ENCODE measurements around the gene HSPH1. TPM values are rescaled to one million over a fixed set of nuclear protein-coding genes. Genes with fewer than 3 reads are reported as not detected.
A peak's percentile ranks its signal among the peaks of the same experiment; 100 is the strongest.

The HSPH1 gene
- total RNA-seq, 1 donor from 2014 or later = 114 TPM

DNA sequence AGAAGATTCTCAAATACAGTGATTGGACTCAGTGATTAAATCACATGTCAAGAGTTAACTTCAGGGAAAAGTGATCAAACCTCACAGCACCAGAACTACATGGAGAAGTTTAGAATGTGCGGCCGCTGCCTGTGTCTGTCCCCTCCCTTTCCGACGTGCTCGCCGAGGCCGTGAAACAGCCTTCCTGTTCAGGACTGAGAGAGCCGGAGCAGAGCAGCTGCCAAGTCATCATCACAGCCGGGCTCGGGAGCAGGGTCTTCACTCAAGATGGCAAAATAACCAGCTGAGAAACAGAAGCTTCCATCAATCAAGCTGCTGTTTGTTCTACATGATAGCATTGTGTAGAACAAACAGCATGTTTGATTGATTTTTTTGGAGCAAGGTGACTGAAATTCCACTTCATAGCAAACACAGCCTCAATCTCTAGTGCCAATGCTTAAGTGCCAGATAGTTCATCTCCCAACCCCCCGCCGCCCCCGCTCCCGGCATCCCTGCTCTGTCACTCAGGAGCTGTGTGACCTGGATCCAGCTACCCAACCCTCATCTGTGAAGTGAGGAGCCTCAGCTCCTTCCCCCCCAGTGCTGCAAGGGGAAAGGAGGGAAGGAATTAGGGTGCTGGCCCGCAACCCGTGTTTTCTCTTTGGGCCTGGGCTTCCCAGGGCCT lies 70.6 kb downstream of the HSPH1 start:
- Mint-ChIP-seq H3K27me3 (ENCODE audit: unreplicated experiment) (no peaks in the 10 kb centered on the region), H3K9me3 (ENCODE audit: unreplicated experiment) (peaks cover 4% of the 10 kb centered on the region), H3K4me3 (ENCODE audit: unreplicated experiment) (no peak overlapping the region), H3K36me3 (ENCODE audit: unreplicated experiment) (no peaks in the 10 kb centered on the region), H3K27ac (ENCODE audit: unreplicated experiment) (peak overlapping the region; percentile 55), H3K4me1 (ENCODE audit: low read depth, unreplicated experiment) (peaks cover 15% of the 10 kb centered on the region)
- DNase-seq = no peak
- TF ChIP-seq, protein P1, sequence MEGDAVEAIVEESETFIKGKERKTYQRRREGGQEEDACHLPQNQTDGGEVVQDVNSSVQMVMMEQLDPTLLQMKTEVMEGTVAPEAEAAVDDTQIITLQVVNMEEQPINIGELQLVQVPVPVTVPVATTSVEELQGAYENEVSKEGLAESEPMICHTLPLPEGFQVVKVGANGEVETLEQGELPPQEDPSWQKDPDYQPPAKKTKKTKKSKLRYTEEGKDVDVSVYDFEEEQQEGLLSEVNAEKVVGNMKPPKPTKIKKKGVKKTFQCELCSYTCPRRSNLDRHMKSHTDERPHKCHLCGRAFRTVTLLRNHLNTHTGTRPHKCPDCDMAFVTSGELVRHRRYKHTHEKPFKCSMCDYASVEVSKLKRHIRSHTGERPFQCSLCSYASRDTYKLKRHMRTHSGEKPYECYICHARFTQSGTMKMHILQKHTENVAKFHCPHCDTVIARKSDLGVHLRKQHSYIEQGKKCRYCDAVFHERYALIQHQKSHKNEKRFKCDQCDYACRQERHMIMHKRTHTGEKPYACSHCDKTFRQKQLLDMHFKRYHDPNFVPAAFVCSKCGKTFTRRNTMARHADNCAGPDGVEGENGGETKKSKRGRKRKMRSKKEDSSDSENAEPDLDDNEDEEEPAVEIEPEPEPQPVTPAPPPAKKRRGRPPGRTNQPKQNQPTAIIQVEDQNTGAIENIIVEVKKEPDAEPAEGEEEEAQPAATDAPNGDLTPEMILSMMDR (IDR thresholded peaks at IDR 0.05; ENCODE audit: partially characterized antibody, unreplicated experiment) = no peak

DNA sequence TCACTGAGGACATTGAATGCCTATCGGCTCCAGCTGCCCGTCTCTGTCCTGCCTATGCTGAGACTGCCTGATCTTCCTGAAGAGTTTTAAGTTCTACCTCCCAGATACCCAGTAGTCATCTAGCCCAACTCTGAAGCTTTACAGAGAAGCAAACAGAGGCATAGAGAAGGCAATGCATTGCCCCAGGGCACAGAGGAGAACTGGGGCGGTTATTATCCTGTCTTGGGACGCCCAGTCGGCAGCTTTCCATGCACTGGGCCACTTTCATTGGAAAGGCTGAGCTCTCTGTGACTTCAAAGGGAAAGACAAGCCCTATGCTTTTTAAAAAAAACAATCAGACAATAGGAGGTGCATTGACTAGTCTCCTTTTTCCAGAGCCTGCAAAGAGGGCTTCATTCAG lies 71.6 kb downstream of the HSPH1 start:
- H3K4me1 Mint-ChIP-seq (ENCODE audit: low read depth, unreplicated experiment) = peaks cover 15% of the 10 kb centered on the region
- no peak overlapping the region for H3K4me3 Mint-ChIP-seq (ENCODE audit: unreplicated experiment)
- peak overlapping the region; percentile 6 for H3K27ac Mint-ChIP-seq (ENCODE audit: unreplicated experiment)
- no peaks in the 10 kb centered on the region for H3K36me3 Mint-ChIP-seq (ENCODE audit: unreplicated experiment)
- peaks cover 2% of the 10 kb centered on the region for H3K9me3 Mint-ChIP-seq (ENCODE audit: unreplicated experiment)
- no peaks in the 10 kb centered on the region for H3K27me3 Mint-ChIP-seq (ENCODE audit: unreplicated experiment)
- DNase-seq = no peak
- TF ChIP-seq, protein P1 (IDR thresholded peaks at IDR 0.05; ENCODE audit: partially characterized antibody, unreplicated experiment) = no peak

DNA sequence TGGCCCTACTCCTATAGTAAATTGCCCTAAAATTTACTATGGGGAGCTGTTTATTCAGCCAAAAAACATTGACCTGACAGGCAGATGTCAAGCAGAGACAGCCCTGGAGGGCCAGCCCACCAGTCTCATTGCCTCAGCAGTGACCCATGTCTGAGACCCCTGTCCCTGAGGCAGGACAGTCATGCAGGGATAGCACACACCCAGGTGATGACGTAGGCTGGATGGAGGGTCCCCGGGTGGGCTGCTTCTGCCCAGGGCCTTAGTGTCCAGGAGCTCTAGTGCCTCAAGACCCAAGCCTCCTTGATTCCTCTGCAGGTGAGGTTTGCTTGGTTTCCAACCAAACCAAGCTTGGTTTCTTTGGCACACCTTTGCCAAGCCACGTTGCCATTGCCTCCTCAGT lies 72.1 kb downstream of the HSPH1 start:
- TF ChIP-seq, protein P1 (IDR thresholded peaks at IDR 0.05; ENCODE audit: partially characterized antibody, unreplicated experiment) = no peak
- no peak for DNase-seq
- Mint-ChIP-seq H3K27ac (ENCODE audit: unreplicated experiment) (peak overlapping the region; percentile 85), H3K4me1 (ENCODE audit: low read depth, unreplicated experiment) (peaks cover 15% of the 10 kb centered on the region), H3K36me3 (ENCODE audit: unreplicated experiment) (no peaks in the 10 kb centered on the region), H3K27me3 (ENCODE audit: unreplicated experiment) (no peaks in the 10 kb centered on the region), H3K4me3 (ENCODE audit: unreplicated experiment) (no peak overlapping the region), H3K9me3 (ENCODE audit: unreplicated experiment) (peaks cover 2% of the 10 kb centered on the region)

DNA sequence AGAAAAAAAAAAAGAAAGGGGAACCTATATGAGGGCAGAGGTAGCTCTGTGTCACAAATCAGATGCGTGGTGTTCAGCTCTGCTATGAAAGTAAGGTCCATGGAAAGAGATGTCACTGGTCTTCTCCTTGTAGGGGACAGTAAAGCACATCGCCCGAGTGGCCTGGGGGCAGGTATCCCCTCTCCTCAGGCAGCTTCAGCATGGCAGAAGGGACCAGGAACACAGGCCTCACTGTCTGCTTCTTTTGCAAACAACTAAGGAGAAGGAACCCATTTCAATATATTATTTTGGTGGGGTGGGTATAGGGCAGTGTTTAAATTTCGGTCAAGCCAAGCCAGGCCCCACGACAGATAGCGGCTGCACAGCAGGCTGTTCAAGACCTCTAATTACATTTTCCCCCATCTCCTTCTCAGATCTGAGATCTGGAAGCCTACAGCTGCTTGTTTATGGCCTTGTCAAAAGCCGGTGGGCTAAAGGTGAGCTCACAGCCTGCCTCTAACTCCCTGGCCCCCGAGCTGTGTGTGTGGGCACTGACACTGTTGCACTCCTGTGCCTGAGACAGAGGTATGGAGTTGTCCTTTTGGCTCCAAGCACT lies 72.8 kb downstream of the HSPH1 start:
- Mint-ChIP-seq H3K9me3 (ENCODE audit: unreplicated experiment) (peaks cover 2% of the 10 kb centered on the region), H3K4me1 (ENCODE audit: low read depth, unreplicated experiment) (peaks cover 15% of the 10 kb centered on the region), H3K27ac (ENCODE audit: unreplicated experiment) (peak overlapping the region; percentile 85), H3K4me3 (ENCODE audit: unreplicated experiment) (no peak overlapping the region), H3K36me3 (ENCODE audit: unreplicated experiment) (no peaks in the 10 kb centered on the region), H3K27me3 (ENCODE audit: unreplicated experiment) (no peaks in the 10 kb centered on the region)
- TF ChIP-seq, protein P1 (IDR thresholded peaks at IDR 0.05; ENCODE audit: partially characterized antibody, unreplicated experiment) = no peak
- no peak for DNase-seq

Other genes with a start within 250 kb of the HSPH1 start
- not detected for gene TEX26, start 229.2 kb downstream of the HSPH1 start, total RNA-seq (ENCODE audit: unreplicated experiment)
- 11.6 TPM for gene B3GLCT, start 38.1 kb upstream of the HSPH1 start, total RNA-seq (ENCODE audit: unreplicated experiment)